IPS DF 4.7 (cell line): ENCODE data around the gene TMEM204.

Experiments used
- DNase-seq: peaks from one replicate; pipeline ENCODE4 v3.0.0-alpha.2; 2013; ENCODE audit warnings: low spot score; ENCODE audit errors: extremely low read depth

TMEM204 gene

GRCh38 chr16:1557576-1557975 lies 24.1 kb downstream of the TMEM204 start:
- no peak for DNase-seq

DNA sequence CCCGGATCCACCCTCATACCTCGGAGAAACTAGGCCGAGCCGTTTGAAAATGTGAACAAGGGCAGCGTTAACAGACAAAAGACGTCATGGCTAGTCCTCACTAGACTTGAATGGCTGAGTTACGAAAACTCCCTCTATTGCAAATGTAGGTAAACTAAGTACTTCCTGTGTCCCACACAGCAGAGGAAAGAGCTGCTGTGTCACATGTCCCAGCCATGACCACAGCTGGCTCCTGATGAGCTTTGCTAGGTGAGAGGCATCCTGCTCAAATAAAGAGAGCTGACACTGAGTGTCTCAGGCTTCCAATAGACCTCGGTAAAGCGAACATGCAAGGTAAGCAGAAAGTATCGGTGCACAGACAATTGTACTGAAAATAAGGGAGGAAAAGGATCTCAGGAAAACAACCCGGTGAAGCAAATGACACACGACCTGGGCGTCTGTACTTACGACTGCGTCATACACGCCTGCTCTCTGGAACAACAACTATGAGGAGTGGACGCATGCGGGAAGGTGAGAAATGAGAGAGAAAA lies 26.0 kb downstream of the TMEM204 start:
- no peak for DNase-seq

- DNase-seq, result no peak
These were observed 26.7 kb downstream of the TMEM204 start for GRCh38 chr16:1560153-1560552.

- no peak for DNase-seq
These were observed 27.4 kb downstream of the TMEM204 start for GRCh38 chr16:1560866-1561265.

GRCh38 chr16:1561266-1561665 lies 27.8 kb downstream of the TMEM204 start:
- DNase-seq, result no peak

- DNase-seq, result no peak
These were observed 28.4 kb downstream of the TMEM204 start for GRCh38 chr16:1561836-1562235.

- no peak for DNase-seq
These were observed 30.3 kb downstream of the TMEM204 start for GRCh38 chr16:1563786-1564185.

DNA sequence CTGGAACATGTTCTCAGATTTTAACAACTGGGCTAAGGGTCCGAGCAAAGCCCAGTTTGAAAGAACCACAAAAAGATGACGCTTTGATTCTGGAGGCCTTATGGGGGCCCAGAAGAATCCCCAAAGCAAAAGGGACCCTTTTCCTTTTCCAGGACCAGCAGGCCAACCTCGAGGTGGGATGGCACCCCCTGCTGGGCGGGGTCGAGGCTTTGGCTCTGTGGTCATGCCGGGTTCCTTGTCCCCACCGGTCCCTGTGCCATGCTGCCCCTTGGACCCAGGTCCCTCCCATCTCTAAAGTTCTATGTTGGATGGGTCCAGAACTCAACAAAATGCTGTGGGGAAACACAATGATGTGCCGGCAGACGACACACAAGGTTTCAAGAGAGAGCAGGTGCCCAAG lies 30.9 kb downstream of the TMEM204 start:
- DNase-seq, result no peak

GRCh38 chr16:1565083-1565805 lies 31.8 kb downstream of the TMEM204 start:
- no peak for DNase-seq

GRCh38 chr16:1567988-1568387 lies 34.5 kb downstream of the TMEM204 start:
- no peak for DNase-seq

- no peak for DNase-seq
These were observed 37.7 kb downstream of the TMEM204 start for GRCh38 chr16:1571012-1571671.

GRCh38 chr16:1572673-1573072 lies 39.2 kb downstream of the TMEM204 start:
- DNase-seq, result no peak

DNA sequence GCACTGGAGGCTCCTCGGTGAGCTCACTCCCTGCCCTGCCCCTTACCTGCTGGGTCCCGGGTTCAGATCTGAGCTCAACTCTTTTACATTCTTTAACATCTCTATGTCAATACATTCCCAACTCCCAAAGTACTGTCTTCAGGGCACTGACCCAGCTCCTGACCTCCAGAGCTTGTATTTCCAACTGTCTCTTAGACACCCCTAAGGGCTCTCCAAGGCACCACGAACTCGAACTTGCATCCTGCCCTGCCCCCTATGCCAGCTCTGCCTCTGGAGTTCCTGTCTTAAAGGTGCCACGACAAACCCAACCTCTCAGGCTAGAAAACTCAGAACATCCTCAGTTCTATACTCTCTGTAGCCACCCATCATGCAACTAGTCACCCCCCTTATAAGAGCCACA lies 39.8 kb downstream of the TMEM204 start:
- no peak for DNase-seq

DNA sequence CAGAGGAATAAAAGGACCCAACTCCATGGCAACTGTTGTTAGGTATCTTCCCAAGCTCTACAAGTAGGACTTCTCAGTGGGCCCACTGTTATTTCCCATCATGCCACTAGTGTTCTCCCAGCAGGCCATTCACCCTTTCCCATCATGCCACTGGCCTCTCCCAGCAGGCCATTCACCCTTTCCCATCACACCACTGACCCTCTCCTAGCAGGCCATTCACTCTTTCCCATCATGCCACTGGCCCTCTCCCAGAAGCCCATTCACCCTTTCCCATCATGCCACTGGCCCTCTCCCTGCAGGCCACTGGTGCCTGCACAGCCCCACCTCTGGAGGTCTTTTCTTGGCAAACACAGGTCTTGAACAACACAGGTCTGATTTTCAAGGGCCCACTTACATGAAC lies 42.1 kb downstream of the TMEM204 start:
- DNase-seq, result no peak

GRCh38 chr16:1579214-1579613 lies 45.7 kb downstream of the TMEM204 start:
- no peak for DNase-seq

DNA sequence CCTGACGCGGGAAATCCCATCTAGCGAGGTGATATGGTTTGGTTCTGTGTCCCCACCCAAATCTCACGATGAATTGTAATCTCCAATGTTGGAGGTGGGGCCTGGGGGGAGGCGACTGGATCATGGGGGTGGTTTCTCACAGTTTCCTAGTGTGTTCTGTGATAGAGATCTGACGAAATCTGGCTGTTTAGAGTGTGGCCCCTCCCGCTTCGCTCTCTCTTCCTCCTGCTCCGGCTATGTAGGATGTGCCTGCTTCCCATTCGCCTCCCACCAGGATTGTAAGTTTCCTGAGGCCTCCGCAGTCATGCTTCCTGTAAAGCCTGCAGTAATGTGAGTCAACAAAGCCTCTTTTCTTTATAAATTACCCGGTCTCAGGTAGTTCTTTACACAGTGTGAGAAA lies 46.8 kb downstream of the TMEM204 start:
- no peak for DNase-seq

GRCh38 chr16:1580956-1581355 lies 47.5 kb downstream of the TMEM204 start:
- no peak for DNase-seq

DNA sequence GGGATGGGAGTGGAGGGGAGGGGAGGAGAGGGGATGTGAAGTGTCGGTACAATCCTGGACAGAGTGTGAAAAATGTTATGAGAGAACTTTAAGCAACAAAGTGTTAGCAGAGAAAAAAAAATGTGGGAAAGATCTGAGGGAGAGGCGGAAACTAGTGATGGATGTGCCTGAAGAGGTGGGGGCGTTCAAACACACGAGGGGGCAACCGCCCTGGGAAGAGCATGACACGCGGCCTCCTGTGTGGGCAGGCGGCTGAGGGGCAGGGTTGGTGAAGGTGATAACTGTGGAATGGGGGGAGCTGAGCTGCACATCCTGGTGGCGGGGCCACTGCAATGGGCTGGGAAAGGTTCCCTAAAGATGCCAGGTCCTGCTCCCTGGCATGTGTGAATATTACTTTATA lies 48.3 kb downstream of the TMEM204 start:
- no peak for DNase-seq

GRCh38 chr16:1583180-1583579 lies 49.7 kb downstream of the TMEM204 start:
- no peak for DNase-seq

DNA sequence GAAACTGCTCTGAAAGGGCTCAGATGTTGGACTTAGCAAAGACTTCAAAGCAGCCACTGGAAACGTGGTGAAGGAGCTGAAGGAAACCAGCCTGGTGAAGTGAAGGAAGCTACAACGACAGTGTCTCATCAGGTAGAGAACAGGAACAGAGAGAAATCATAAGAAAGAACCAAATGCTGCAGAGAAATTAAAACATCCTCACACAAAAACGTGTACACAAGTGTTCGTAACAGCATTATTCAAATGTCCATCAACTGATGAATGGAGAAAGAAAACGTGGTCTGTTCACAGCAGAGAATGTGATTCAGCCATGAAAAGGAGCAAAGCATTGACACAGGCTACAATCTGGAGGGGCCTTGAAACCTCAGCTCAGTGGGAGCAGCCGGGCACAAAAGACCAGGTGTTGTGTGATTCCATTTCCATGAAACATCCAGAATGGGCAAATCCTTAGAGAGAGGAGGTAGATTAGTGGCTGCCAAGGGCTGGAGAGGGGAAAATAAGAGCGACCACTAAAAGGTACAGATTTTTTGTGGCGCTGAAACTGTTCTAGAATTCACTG lies 51.5 kb downstream of the TMEM204 start:
- DNase-seq, result no peak

GRCh38 chr16:1590366-1590765 lies 56.9 kb downstream of the TMEM204 start:
- DNase-seq, result no peak

DNA sequence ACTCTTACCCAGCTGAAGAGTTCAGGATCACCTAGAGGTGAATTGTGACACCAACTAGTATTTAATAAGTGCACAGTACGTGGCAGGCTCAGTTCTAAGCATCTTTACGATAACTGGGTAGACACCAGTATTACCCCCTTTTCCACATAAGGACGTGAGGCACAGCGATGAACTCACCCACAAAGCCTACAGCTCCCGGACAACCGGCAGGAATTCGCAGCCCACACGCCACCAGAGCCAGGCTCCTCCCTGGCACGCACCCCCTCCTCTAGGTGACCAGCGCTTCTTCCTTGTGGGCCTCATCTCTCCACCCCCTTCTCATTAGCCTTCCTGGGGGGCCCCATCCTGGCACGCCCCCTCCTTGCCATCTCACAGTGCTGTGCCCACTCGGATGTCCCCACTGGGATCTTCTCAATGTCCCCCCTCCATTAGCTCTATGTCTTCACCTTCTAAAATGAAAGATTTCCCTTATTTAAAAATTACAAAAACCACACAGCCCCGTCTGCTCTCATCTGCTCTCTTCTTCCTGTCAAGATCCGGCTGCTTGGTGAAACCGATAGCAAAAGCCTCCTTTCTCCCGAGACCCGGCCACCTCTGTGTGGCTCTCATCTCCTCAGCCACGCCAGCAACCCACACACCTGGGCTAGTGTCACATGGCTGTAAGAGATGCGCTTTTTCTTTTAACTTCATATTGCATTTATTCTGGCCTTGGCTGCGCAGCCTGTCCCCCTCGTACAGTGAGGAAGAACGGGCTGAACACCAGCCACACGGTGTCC lies 57.7 kb downstream of the TMEM204 start:
- no peak for DNase-seq
